KBM-7 (cell line): Measurements from ENCODE around the gene WFS1.

Experiments used
- DNase-seq: peaks from one replicate; pipeline ENCODE4 v3.0.0-alpha.2; 2015
- in situ Hi-C: fragments of 300-500 bp; cut with MboI; formaldehyde crosslinking; loops from 2 replicates; pipeline ENCODE4 v1.14.3; 2020; ENCODE audit warnings: low sequenced_read_pairs, low pct_unique_long_range_greater_than_20kb, mixed read lengths

WFS1 gene

DNA sequence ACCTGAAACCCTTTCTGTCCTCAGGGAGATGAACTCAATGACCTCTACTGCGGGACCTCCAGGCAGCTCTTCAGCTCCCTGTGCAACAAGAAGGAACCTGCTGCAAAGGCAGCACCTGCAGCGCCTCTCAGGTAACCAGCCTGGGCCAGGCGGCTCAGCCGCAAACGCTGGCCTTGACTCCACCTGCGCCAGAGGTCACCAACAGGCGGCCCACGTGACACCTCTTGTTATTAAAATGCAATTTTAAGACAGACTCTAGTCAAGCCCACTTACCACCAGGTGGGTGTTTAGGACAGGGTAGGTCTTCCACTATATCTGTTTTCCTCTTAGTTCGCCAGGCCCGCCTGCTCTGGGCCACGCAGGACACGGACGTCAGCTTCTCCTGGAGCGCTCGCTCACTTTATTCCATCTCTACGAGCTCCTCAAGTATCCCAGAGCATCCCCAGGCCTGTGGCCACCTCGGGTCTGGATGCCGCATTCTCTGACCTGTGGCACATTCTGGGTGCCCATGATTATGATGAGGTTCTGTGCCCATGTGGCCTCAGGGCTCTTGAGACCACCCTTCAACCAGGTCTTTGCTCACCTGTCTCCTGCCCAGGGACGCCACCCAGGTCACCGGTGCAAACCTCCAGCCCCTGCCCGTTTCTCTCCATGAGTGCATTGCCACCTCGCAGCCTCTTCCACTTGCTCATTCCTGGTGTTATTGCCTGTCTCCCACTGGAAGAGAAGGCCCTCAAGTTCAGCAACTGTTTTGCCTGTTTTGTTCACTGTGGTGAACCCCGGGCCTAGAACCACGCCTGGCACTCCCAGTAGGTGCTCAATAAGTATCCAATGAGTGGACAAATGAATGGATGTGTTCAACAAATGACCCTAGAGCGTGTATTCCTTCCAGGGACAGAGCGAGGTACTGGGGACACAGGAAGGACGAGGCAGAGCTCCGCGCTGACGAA, 36.5 kb upstream of the WFS1 start:
- DNase-seq, result no peak
- in situ Hi-C loops, result no loop called here

DNA sequence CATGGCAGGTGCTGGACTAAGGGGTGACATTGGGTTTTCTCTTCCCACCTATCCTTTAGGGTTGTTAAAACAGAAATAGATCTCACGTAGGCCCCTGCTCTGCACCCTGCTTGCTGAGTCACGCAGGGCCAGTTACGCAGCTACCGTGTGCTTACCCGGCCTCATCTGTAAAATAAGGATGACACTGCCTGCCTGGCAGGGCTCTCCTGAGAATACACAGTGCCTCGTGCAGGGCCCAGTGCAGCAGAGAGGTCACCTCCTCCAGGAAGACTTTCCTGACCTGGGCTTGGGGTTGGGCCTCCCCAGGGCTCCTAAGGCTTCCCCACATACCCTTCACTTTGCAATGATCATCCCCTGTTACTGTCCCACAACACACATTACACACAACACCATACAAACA, 35.7 kb upstream of the WFS1 start:
- DNase-seq, result no peak
- in situ Hi-C loops, result no loop called here

DNA sequence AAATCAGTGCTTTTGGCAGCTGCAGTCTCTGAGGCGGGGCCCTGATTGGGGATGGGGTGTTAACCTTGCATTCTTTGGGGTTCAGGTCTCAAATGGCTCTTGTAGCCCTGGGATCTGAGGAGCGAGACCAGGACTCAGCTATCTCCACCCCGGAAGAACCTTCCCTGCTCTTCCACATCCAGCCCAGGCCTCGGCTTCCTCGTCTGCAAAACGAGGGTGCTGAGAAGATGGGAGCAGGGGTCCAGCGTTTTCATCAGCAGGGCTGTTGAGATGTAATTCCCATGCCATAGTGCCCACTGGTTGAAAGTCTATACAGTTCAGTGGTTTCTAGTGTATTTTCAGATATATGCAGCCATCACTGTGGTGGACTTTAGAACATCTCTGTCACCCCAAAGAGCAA, 34.6 kb upstream of the WFS1 start:
- in situ Hi-C loops, result no loop called here

DNA sequence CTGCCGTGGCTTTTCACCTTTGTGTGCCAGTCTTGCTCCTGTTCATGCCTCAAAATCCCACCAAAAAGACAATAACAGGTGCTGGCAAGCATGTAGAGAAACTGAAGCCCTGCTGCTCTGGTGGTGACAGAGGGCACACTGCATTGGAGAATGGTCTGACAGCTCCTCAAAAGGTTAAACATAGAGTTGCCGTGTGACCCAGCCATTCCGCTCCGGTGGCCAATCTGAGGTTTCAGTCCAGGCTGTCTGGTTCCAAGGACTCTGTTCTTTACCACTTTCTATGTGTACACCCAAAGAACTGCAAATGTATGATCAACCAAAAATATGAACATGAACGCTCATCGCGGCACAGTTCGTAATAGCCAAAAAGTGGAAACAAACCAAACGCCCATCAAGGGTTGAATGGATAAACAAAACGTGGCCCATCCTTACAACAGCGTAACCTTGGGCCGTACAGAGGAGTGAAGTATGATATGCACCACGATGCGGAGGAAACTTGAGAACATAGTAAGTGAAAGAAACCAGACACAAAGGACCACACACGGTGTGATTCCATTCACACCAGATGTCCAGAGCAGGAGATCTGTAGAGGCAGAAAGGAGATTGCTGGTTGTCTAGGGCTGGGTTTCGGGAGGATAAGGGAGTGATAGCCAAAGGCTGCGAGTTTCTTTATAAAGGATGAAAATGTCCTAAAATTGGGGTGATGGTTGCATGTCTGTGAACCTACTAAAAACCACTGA, 33.6 kb upstream of the WFS1 start:
- no peak for DNase-seq
- in situ Hi-C loops, result no loop called here

More for the DNA sequence above, 34.6 kb upstream of the WFS1 start:
- DNase-seq, result no peak

GRCh38 chr4:6236816-6237390, 32.7 kb upstream of the WFS1 start:
- in situ Hi-C loops, result no loop called here

DNA sequence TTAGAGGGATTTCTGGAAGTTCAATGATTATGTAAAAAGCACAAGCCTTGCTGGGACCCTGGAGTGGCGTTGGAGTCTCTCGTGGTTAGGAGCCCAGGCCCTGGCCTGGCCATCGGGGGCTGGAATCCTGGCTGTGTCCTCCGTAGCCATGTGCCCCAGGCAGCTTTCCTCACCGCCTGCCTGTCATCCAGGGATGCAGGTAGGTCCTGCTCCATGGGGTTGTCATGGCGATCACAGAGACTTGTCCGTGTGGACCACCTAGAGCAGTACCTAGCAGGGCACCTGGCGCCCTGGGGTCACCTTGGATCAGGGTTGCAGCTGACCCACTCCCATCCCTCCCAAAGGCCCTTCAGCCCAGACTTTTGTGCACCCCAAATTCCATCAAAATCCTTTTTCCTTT, 30.2 kb upstream of the WFS1 start:
- DNase-seq, result no peak
- in situ Hi-C loops, result no loop called here

More at GRCh38 chr4:6236816-6237390, 32.7 kb upstream of the WFS1 start:
- DNase-seq, result no peak

- no peak for DNase-seq
- in situ Hi-C loops, result no loop called here
Measured at GRCh38 chr4:6239968-6240367, 29.7 kb upstream of the WFS1 start.

DNA sequence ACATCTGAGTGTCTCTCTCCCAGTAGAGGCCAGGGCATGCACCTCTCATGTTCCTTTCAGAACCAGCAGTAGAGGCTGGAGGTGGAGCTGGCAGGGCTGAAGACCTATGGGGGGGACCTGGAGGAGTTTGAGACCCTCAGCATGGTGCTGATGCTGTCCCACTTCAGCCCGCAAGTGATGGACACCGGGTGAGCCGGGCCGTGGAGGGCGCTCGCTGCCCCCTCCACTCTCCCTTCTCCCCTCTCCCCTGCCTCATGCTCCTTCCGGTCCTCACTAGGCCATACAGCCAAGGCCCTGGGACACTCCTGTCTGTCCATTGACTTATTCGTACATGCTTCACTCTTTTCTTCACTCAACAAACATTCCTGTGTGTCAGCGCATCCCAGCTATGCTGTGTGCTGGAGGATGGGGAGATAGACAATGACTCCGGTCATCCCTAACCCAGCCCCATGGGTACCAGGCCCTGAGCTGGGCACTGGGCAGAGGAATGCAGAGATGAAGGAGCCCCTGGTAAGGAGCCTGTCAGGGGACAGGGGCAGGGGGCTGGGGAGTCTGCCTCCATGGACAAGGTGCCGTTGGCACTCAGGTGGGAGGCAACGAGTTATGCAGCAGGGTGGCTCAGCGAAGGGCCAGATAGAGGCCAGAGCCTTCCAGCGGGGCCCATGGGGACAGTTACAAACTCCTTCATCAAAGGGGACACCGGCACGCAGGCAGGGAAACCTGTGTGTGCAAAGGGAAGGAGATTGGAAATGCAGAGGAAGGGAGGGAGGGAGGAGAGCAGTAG, 28.4 kb upstream of the WFS1 start:
- in situ Hi-C loops, result no loop called here
- no peak for DNase-seq

GRCh38 chr4:6242271-6243029, 27.2 kb upstream of the WFS1 start:
- in situ Hi-C loops, result no loop called here
- no peak for DNase-seq

- in situ Hi-C loops, result no loop called here
- DNase-seq, result no peak
Measured at GRCh38 chr4:6245246-6246169, 24.1 kb upstream of the WFS1 start.

GRCh38 chr4:6246170-6246634, 23.4 kb upstream of the WFS1 start:
- in situ Hi-C loops, result no loop called here
- DNase-seq, result no peak

- in situ Hi-C loops, result no loop called here
- no peak for DNase-seq
Measured at GRCh38 chr4:6248394-6248793, 21.3 kb upstream of the WFS1 start.

DNA sequence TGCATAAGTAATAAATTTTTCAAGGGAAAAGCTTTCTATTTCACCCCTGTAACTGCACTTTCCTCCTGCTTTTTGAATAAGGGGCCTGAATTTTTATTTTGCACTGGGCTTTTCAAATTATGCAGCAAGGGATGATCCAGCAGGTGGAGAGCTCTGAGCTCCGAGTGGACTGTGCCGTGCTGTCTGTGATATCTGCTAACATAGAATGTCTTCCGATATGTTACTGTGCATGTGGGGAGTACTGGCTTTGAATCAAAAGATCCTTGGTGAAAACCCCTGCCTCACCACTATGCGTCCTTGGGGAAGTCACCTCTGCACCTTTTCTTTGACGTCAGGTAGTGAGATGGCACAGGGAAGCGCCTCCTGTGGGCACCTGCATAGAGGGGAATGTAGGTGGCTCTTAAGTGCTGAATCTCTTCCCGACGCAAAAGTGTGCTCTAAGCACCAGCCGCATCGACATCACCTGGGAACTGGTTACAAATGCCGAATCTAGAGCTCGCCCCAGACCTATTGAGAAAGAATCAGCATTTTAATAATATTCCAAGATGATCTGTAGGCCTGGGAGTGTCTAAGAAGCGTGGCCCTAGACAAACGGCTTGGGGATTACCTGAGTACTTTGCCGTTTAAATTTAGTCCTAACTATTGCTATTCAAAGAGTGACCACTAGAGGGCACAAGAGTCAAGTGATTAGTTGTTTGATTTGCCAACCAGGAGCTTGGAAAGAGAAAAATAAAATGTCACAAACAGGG, 19.2 kb upstream of the WFS1 start:
- in situ Hi-C loops, result no loop called here
- DNase-seq, result peak; percentile 74

- in situ Hi-C loops, result no loop called here
- DNase-seq, result no peak
Measured at GRCh38 chr4:6250984-6251295, 18.7 kb upstream of the WFS1 start.

- in situ Hi-C loops, result no loop called here
- DNase-seq, result no peak
Measured at GRCh38 chr4:6251365-6251764, 18.3 kb upstream of the WFS1 start.

- DNase-seq, result no peak
- in situ Hi-C loops, result no loop called here
Measured at GRCh38 chr4:6252051-6252450, 17.6 kb upstream of the WFS1 start.

GRCh38 chr4:6253111-6253510, 16.5 kb upstream of the WFS1 start:
- no peak for DNase-seq
- in situ Hi-C loops, result no loop called here
